Measurements from ENCODE around the gene LITAF.
"Not testable (repeated sequence)": the region's sequence is repeated elsewhere in the genome, so short reads cannot be mapped to it uniquely, and the experiment has no call there.

The LITAF gene

GRCh38 chr16:11513366-11513765 is 73.4 kb downstream of the LITAF start:
- FAIRE-seq: not testable (repeated sequence)

- no peak for FAIRE-seq
These were observed 74.9 kb downstream of the LITAF start for GRCh38 chr16:11511801-11512200.

- FAIRE-seq: no peak
These were observed 75.4 kb downstream of the LITAF start for GRCh38 chr16:11511328-11511727.

- no peak for FAIRE-seq
These were observed 76.3 kb downstream of the LITAF start for GRCh38 chr16:11510178-11510973.

GRCh38 chr16:11507991-11508390 is 78.7 kb downstream of the LITAF start:
- FAIRE-seq: no peak

- FAIRE-seq: no peak
These were observed 79.4 kb downstream of the LITAF start for GRCh38 chr16:11507350-11507749.

- FAIRE-seq: no peak
These were observed 79.9 kb downstream of the LITAF start for GRCh38 chr16:11506741-11507305.

GRCh38 chr16:11504261-11504660 is 82.5 kb downstream of the LITAF start:
- not testable (repeated sequence) for FAIRE-seq

- FAIRE-seq: no peak
These were observed 83.2 kb downstream of the LITAF start for GRCh38 chr16:11503566-11503965.

- FAIRE-seq: no peak
These were observed 84.5 kb downstream of the LITAF start for GRCh38 chr16:11502239-11502638.

- FAIRE-seq: no peak
These were observed 85.1 kb downstream of the LITAF start for GRCh38 chr16:11501632-11502031.

- FAIRE-seq: no peak
These were observed 85.9 kb downstream of the LITAF start for GRCh38 chr16:11500700-11501346.

- FAIRE-seq: no peak
These were observed 87.2 kb downstream of the LITAF start for GRCh38 chr16:11499295-11500089.

GRCh38 chr16:11498683-11499082 is 88.0 kb downstream of the LITAF start:
- FAIRE-seq: no peak

- FAIRE-seq: peak; percentile 5
These were observed 88.8 kb downstream of the LITAF start for GRCh38 chr16:11497851-11498289.

Data from TTC549 (cell line).